ENCODE measurements around the gene SWSAP1. TPM values are rescaled to one million over a fixed set of nuclear protein-coding genes. Genes with fewer than 3 reads are reported as not detected.
A peak's percentile ranks its signal among the peaks of the same experiment; 100 is the strongest.

SWSAP1 gene
- total and polyA plus RNA-seq, 9 of the 15 experiments (the other 6 are each of a cell fraction or from before 2014, with no cell fraction given), result 0.18 to 2.8 (median 1.7) TPM

DNA sequence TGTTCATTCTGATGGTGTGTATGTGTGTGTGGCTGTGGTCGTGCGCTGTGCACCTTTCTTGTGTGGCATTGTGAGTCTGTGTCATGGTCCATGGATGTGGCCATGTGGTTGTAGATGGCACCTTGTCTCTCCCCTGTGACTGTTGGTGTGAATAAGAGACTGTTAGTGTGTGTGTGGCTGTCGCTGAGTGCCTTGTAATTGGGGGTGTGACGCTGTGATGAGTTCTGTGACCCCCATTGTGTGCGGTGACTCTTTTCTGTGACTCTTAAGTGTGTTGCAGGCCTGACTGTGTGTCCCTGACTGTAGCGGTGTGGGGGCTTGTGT is 18.4 kb upstream of the SWSAP1 start (continued):
- TF ChIP-seq, protein P1, sequence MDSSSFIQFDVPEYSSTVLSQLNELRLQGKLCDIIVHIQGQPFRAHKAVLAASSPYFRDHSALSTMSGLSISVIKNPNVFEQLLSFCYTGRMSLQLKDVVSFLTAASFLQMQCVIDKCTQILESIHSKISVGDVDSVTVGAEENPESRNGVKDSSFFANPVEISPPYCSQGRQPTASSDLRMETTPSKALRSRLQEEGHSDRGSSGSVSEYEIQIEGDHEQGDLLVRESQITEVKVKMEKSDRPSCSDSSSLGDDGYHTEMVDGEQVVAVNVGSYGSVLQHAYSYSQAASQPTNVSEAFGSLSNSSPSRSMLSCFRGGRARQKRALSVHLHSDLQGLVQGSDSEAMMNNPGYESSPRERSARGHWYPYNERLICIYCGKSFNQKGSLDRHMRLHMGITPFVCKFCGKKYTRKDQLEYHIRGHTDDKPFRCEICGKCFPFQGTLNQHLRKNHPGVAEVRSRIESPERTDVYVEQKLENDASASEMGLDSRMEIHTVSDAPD (CRISPR knock-in tag; IDR thresholded peaks at IDR 0.05), result no peak
- no peak for TF ChIP-seq ATF1 (CRISPR knock-in tag; IDR thresholded peaks at IDR 0.05)
- 0 out of 2 replicates have a peak, but pooled peaks have one; percentile 16 for TF ChIP-seq ATF1 (tag; IDR thresholded peaks at IDR 0.05)
- no peak for TF ChIP-seq CBFA2T3 (IDR thresholded peaks at IDR 0.05)

DNA sequence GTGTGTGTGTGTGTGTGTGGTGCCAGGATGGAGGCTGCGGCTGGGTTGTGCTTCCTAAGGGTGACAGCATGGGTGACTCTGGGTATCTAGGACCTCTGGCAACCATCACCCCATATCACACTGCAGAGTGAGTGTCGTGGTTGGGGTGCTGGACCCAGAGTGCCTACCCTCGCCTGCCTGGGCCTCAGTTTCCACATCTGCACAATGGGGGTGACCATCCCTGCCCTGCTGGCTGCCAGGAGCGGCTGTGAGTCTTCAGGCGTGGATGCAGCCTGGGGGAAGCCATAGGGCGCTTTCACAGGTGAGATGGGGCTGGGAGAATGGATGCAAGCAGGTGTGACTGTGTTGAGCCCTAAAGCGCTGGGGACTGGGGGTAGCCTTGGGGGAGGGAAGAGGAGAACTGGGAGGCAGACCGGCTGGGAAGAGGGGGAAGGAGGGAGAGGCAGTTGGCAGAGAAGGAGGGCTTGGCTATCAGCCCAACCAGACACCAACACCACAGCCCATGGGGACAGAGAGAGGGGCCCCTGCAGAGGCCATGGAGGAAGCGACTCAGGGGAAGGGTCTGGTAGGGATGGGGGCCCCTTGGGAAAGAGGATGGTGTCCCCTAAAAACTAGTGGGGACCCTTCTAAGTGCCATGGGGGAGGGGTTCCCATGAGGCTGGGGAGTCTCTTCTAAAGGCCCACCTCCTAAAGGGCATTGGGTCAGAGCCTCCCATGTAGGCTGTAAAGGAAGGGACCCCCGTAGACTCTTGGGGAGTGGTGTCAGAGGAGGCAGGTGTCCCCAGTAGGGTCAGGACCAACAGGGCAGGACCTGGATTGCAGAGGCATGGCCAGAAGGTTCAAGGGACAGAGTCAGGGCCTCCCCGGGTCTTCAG is 17.6 kb upstream of the SWSAP1 start:
- TF ChIP-seq ZNF121 (CRISPR knock-in tag; conservative IDR thresholded peaks at IDR 0.05) (no peak), RBM25 (IDR thresholded peaks at IDR 0.05; ENCODE audit: low read depth, low read length, severe bottlenecking) (peak; percentile 27), ETV1 (tag; conservative IDR thresholded peaks at IDR 0.05; ENCODE audit: low read depth) (no peak), ZNF282 (CRISPR knock-in tag; IDR thresholded peaks at IDR 0.05) (no peak), CREB1 (IDR thresholded peaks at IDR 0.05) (no peak), CREB1 (CRISPR knock-in tag; IDR thresholded peaks at IDR 0.05) (0 out of 2 replicates have a peak, but pooled peaks have one; percentile 21), C11orf30 (IDR thresholded peaks at IDR 0.05; ENCODE audit: low read depth) (no peak), FOXA3 (CRISPR knock-in tag; conservative IDR thresholded peaks at IDR 0.05 in 1 of 2, IDR thresholded peaks at IDR 0.05 in 1 of 2) (no peak), KDM1A (IDR thresholded peaks at IDR 0.05) (0 out of 4 replicates have a peak, but pooled peaks of 1 of the 2 experiments have one; percentile 17)
- TF ChIP-seq, protein P2, sequence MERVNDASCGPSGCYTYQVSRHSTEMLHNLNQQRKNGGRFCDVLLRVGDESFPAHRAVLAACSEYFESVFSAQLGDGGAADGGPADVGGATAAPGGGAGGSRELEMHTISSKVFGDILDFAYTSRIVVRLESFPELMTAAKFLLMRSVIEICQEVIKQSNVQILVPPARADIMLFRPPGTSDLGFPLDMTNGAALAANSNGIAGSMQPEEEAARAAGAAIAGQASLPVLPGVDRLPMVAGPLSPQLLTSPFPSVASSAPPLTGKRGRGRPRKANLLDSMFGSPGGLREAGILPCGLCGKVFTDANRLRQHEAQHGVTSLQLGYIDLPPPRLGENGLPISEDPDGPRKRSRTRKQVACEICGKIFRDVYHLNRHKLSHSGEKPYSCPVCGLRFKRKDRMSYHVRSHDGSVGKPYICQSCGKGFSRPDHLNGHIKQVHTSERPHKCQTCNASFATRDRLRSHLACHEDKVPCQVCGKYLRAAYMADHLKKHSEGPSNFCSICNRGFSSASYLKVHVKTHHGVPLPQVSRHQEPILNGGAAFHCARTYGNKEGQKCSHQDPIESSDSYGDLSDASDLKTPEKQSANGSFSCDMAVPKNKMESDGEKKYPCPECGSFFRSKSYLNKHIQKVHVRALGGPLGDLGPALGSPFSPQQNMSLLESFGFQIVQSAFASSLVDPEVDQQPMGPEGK (CRISPR knock-in tag; IDR thresholded peaks at IDR 0.05; ENCODE audit: borderline replicate concordance), result no peak
- no peak overlapping the region for H3K27ac ChIP-seq (ENCODE audit: extremely low read depth, low read depth, low read length)
- no peak overlapping the region for H2AFZ ChIP-seq (ENCODE audit: low read depth, low read length)
- POLR2A ChIA-PET, result no interaction called here
- no peaks in the 10 kb centered on the region for H3K9me3 ChIP-seq (replicated peaks; ENCODE audit: control insufficient read depth, insufficient read depth, low read depth, low read length)
- no peak overlapping the region for H3K4me3 ChIP-seq
- CTCF ChIA-PET (ENCODE audit: low intra/inter-chr PET ratio), result no interaction called here
- FAIRE-seq (no peak), ATAC-seq (no peak), DNase-seq (ENCODE audit: extremely low read depth in 1 of 4, low spot score in 3 of 4) (peak in 1 of 4 experiments; percentile 7)
- no peak overlapping the region for H3K4me2 ChIP-seq (ENCODE audit: insufficient read depth, low read length)
- H4K20me1 ChIP-seq (replicated peaks; ENCODE audit: control insufficient read depth, insufficient read depth, low read length), result no peaks in the 10 kb centered on the region
- no peaks in the 10 kb centered on the region; the same call in 2 of the 3 replicates for H3K36me3 ChIP-seq (ENCODE audit: control insufficient read depth, insufficient read depth, low read length)
- peaks cover 6% of the 10 kb centered on the region; the same call in 1 of the 3 replicates for H3K79me2 ChIP-seq (ENCODE audit: control insufficient read depth, insufficient read depth, low read length)
- H3K4me1 ChIP-seq (replicated peaks in 1 of 2; ENCODE audit: control insufficient read depth in 2 of 2, insufficient read depth in 2 of 2, low read length in 2 of 2), result peaks cover 30 to 67% of the 10 kb centered on the region in 2 experiments; a peak in 4 of 5 replicates
- BruUV-seq (replicated peaks), result no TSS peak
- H3K9me1 ChIP-seq (ENCODE audit: control insufficient read depth, insufficient read depth, low read length), result peaks cover 3% of the 10 kb centered on the region
- intact Hi-C loops (cut with micrococcal nuclease), result no loop called here
- in situ Hi-C loops (cut with MboI), result no loop called here
- 64% methylated on average over 10 of the region's 11 CpGs for WGBS (ENCODE audit: insufficient coverage, low coverage, missing lambda C conversion rate)
- H3K27me3 ChIP-seq (ENCODE audit: control insufficient read depth in 2 of 2, insufficient read depth in 2 of 2, low read length in 2 of 2), result no peaks in the 10 kb centered on the region
- H3K9ac ChIP-seq (ENCODE audit: insufficient read depth in 1 of 2, low read depth in 2 of 2, low read length in 2 of 2), result 0 out of 4 replicates have a peak overlapping the region, but pooled peaks of 1 of the 2 experiments have one; percentile 43
